HUES64 (cell line): ENCODE measurements around the gene ZBED4.
"Not testable (repeated sequence)": the region's sequence is repeated elsewhere in the genome, so short reads cannot be mapped to it uniquely, and the experiment has no call there.

ENCODE experiments used
- H3K27ac ChIP-seq: 2 replicates; pipeline ENCODE4 v1.7.0; 2013; ENCODE audit warnings: low read depth, low read length, inconsistent platforms
- H3K27me3 ChIP-seq: 2 replicates; pipeline ENCODE4 v1.6.1; 2013; ENCODE audit warnings: mild to moderate bottlenecking, low read length; ENCODE audit not compliant: insufficient read depth
- H3K36me3 ChIP-seq: 2 replicates; pipeline ENCODE4 v1.6.1; 2013; ENCODE audit warnings: mild to moderate bottlenecking, low read length; ENCODE audit not compliant: insufficient read depth
- H3K4me1 ChIP-seq: 2 replicates; pipeline ENCODE4 v1.6.1; 2013; ENCODE audit warnings: mild to moderate bottlenecking, low read length, moderate library complexity; ENCODE audit not compliant: insufficient read depth
- H3K4me3 ChIP-seq: 2 replicates; pipeline ENCODE4 v1.5.1; 2013; ENCODE audit warnings: mild to moderate bottlenecking, low read length, moderate library complexity
- H3K9ac ChIP-seq: 2 replicates; pipeline ENCODE4 v1.6.1; 2013; ENCODE audit warnings: mild to moderate bottlenecking, low read depth, low read length
- H3K9me3 ChIP-seq: 2 replicates; pipeline ENCODE4 v1.6.1; 2013; ENCODE audit warnings: low read depth, low read length; ENCODE audit not compliant: insufficient read depth
- WGBS: fragments of 150-250, 120-280 bp; methylation state at CpG from one replicate; pipeline ENCODE4 v1.1.7; 2013; ENCODE audit warnings: missing lambda C conversion rate; 5-methylcytosine and 5-hydroxymethylcytosine counted together

Gene ZBED4

DNA sequence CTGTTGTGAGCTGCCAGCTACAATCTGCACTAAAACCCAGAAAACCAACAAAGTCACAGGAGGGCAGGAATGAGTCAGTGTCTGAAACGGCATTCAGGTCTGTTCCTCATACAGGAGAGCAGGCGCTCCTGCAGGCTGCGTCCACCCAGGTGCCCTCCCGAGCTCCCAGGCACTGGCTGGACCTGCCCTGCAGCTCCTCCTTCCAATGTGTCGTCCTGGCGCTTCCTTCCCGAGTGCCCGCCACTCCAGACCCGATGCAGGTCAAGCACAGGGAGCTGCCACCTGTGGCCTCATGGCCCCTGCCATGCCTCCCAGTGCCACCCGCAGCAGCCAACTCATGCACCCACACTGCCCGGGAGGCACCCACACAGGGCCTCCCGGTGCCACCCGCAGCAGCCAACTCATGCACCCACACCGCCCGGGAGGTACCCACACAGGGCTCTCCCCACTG, 38.0 kb upstream of the ZBED4 start:
- H3K9me3 ChIP-seq, result no peaks in the 10 kb centered on the region
- no peaks in the 10 kb centered on the region for H3K4me1 ChIP-seq
- no peak overlapping the region for H3K4me3 ChIP-seq
- no peaks in the 10 kb centered on the region for H3K27me3 ChIP-seq
- H3K9ac ChIP-seq, result no peak overlapping the region
- H3K36me3 ChIP-seq, result peaks cover 54% of the 10 kb centered on the region
- 95% methylated on average over 15 of the region's 15 CpGs for WGBS
- no peak overlapping the region for H3K27ac ChIP-seq

DNA sequence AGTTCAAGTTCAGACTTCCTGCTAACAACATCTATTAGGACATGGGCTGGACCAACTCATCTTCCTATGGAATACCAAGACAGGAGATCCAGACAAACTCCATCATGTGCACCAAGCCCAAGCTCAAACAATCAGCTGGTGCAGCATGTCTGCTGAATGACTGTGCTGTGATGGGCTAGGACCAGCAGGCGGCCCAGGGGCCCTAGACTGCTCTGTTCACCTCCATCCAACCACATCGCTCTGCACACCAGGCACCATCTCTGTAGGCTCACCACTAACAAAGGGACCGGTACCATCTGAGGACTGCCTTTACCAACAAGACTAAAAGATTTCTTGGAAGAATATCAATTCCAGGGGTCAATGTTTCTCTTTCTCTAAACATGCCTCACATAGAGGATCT, 36.3 kb upstream of the ZBED4 start:
- H3K27ac ChIP-seq, result no peak overlapping the region
- H3K27me3 ChIP-seq, result no peaks in the 10 kb centered on the region
- H3K9me3 ChIP-seq, result no peaks in the 10 kb centered on the region
- peaks cover 71% of the 10 kb centered on the region for H3K36me3 ChIP-seq
- no peaks in the 10 kb centered on the region for H3K4me1 ChIP-seq
- H3K9ac ChIP-seq, result no peak overlapping the region
- H3K4me3 ChIP-seq, result no peak overlapping the region
- WGBS, result 80% methylated on average over 3 of the region's 3 CpGs

DNA sequence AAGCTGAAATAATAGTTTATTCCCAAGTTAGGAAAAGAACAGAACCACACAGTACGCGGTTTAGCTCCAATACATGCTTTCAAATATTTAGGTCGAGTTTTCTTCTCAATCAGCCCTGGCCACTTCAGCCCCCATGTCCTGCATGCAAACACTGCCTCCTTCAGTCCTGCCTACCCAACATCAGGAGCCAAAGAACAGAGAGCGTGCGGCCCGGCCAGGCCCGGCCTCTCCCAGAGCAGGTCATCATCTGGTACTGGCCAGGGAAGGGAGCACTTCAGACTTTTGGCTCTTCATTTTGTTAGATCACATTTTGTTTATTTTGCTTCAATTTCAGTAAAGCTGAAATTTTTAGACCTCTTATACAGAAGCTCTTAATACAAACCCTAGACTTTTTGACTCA, 32.7 kb upstream of the ZBED4 start:
- H3K36me3 ChIP-seq, result peaks cover 84% of the 10 kb centered on the region

DNA sequence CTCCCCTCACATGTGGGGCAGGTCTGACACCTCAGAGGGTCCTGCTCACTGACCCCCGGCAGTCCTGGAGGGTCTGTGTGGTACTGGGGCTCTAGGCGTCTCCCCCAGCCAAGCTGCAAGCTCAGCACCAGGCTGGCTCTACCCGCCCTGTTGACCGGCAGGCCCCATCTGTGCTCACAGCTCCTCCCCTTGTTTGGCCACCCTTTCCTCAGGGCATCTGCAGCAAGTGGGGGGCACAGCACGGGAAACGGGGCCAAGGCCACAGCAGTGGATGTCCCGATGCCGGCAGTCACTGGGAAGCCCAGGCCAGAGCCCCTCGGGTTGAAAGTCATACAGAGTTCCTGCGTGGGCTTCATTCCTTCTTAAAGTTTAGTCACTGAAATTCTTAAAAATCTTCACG, 31.9 kb upstream of the ZBED4 start:
- H3K4me1 ChIP-seq, H3K4me3 ChIP-seq, H3K27ac ChIP-seq, H3K27me3 ChIP-seq, H3K9me3 ChIP-seq: not testable (repeated sequence)
- peak overlapping the region; percentile 24; the same call in 1 of the 2 replicates for H3K9ac ChIP-seq
- H3K36me3 ChIP-seq, result peaks cover 79% of the 10 kb centered on the region
- WGBS, result 93% methylated on average over 11 of the region's 11 CpGs

More for the DNA sequence above, 32.7 kb upstream of the ZBED4 start:
- Histone ChIP-seq H3K27me3 (no peaks in the 10 kb centered on the region), H3K27ac (no peak overlapping the region), H3K9me3 (no peaks in the 10 kb centered on the region), H3K4me3 (no peak overlapping the region), H3K4me1 (peaks cover under 1% of the 10 kb centered on the region; the same call in 1 of the 2 replicates), H3K9ac (no peak overlapping the region)
- 90% methylated on average over 7 of the region's 7 CpGs for WGBS

DNA sequence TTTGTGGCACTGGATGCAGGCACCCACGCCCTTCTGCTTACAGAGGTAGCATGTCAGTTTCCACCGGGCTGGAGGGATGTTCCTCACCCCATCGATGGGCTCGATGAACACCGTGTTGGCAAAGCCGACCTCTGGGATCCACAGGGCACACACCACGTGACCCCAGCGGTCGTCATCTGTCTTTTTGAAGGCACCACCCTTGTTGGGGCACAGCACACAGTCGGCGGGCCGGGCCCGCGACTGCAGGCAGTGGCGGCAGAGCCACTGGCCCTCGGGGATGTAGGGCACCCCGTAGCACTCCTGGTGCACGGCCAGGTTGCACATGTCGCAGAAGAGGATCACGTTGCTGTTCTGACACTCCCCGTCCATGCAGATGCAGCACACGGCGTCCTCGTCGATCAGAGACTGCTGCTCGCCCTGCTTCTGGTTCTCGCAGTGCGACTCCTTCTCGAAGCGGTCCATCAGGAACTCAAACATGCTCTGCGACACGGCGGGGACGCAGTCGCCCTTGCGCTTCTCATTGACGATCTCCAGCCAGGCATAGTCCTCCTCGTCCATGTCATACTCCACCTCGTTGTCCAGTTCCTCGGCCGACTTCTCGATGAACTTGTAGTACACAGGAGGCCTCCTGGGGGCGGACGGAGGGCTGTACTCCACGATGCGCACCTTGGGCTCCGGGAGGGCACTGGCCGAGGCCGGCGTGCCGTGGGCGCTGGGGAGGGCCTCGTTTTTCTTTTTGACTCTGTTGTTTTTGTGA, 30.2 kb upstream of the ZBED4 start:
- no peak overlapping the region for H3K9ac ChIP-seq
- H3K36me3 ChIP-seq, result peaks cover 62% of the 10 kb centered on the region

DNA sequence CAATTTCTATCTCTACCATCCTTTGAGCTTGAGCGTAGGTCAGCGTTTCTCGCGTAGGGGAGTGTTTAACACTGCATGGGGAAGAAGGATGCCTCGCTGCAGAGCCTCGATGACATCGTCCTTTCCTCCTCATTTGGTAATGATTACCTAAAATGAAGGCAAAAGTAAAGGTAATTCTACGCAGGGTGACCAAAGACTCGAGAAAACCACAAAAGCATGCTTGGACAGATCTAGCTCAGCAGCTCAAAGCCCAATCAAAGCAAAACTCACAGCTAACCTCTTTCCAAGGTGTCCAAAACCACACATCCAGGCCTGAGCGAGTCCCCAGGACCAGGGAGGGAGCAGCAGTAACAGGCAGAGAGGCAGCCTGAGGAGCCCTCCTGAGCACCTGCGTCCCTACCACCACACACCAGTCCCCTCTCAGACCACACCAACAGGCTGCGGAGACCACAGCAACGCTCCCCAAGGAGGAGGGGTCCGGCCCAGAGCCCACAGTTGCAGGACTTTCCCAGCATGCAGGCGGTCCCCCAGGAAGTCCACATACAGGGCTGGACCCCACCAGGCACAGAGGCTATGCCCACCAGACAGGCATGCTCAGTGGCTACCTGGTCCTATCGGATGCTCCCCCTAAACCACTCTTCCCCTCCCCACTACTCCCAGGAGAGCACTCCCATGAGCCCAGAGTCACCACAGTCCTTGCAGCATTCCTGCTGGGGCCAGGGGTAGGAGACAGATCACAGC, 29.3 kb upstream of the ZBED4 start:
- WGBS, result 91% methylated on average over 16 of the region's 16 CpGs
- H3K27ac ChIP-seq, result no peak overlapping the region
- no peaks in the 10 kb centered on the region for H3K27me3 ChIP-seq
- H3K36me3 ChIP-seq, result peaks cover 55% of the 10 kb centered on the region
- H3K9ac ChIP-seq, result no peak overlapping the region
- no peak overlapping the region for H3K4me3 ChIP-seq
- H3K4me1 ChIP-seq, result peaks cover 3% of the 10 kb centered on the region; the same call in 1 of the 2 replicates
- H3K9me3 ChIP-seq, result peaks cover 2% of the 10 kb centered on the region; the same call in 1 of the 2 replicates

More for the DNA sequence above, 30.2 kb upstream of the ZBED4 start:
- Histone ChIP-seq H3K27me3 (no peaks in the 10 kb centered on the region), H3K27ac (no peak overlapping the region), H3K4me1 (peaks cover 3% of the 10 kb centered on the region; the same call in 1 of the 2 replicates), H3K4me3 (no peak overlapping the region), H3K9me3 (no peaks in the 10 kb centered on the region)
- 96% methylated on average over 53 of the region's 53 CpGs for WGBS

DNA sequence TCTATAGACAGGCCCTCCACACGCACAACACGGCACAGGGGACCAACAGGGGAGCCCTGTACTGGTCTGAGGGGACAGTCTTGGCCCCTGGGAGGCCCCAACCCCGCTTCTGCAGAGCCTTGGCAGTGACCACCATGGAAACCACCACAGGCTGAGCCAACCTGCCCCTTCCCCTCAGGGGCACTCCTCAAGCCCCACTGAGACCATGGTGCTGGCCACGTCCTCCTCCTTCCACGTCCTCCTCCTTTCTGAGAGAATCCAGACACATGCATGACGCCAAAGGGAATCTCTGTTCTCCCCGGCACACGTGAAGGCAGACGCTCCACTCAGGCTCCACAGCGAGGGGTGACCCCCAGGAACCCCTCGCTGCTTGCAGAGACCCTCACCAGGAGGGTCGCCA, 28.7 kb upstream of the ZBED4 start:
- H3K9ac ChIP-seq, result no peak overlapping the region
- 94% methylated on average over 12 of the region's 12 CpGs for WGBS
- no peak overlapping the region for H3K4me3 ChIP-seq
- peaks cover 8% of the 10 kb centered on the region; the same call in 1 of the 2 replicates for H3K9me3 ChIP-seq
- H3K27ac ChIP-seq, result no peak overlapping the region
- peaks cover 3% of the 10 kb centered on the region; the same call in 1 of the 2 replicates for H3K4me1 ChIP-seq
- H3K27me3 ChIP-seq, result no peaks in the 10 kb centered on the region
- peaks cover 51% of the 10 kb centered on the region for H3K36me3 ChIP-seq

DNA sequence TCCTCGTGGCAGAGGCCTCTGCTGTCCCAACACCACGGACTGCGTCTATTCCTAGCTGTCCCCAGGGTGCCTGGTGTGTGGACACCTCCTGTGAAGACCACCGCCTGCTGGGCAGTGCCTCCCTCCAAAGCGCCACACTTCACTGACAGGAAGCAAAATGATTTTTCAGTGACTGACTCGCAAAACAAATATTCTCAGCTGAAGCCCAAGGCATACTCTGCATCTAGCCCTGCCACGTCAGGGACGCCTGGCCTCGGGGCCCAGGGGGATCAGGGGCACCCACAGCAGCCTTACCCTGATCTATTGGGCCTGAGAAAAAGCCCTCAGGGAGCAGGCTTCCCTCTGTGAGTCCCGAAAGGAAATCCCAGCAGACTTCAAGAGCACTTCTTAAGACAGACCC, 28.2 kb upstream of the ZBED4 start:
- Histone ChIP-seq H3K9ac (no peak overlapping the region), H3K9me3 (peaks cover 10% of the 10 kb centered on the region; the same call in 1 of the 2 replicates), H3K27me3 (no peaks in the 10 kb centered on the region), H3K27ac (no peak overlapping the region), H3K36me3 (peaks cover 46% of the 10 kb centered on the region), H3K4me3 (peak overlapping the region; percentile 86), H3K4me1 (peaks cover 3% of the 10 kb centered on the region; the same call in 1 of the 2 replicates)
- 86% methylated on average over 10 of the region's 10 CpGs for WGBS

DNA sequence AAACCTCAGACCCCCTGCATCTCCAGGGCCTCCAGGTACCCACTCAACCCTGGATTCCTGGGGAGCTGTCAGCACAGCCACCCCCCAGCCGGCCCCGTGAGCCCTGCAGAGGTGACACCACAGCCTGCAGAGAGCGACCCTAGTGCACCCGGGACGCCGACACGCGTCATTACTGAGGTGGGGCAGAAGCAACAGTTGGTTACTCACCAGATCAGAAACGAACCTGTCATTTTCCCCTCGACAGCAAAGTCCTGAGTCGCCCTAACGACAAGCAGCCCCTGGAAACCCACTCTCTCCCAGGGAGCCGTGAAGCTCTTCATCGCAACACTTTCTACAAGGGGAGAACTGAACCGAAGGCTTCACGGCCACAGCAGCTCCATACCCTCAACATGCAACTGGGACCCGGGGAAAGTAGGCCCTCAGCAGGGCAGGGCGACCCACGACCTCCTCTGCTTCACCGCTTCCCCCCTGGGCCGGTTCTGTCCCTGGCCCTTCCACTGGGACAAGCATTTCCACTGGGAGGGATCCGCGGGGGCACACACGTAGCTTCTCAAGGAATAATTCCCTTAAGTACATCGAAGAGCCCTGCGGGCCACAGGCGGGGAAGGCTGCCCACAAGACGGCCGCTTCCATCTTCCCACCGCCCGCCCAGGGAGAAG, 27.6 kb upstream of the ZBED4 start:
- H3K36me3 ChIP-seq, result peaks cover 39% of the 10 kb centered on the region
- WGBS, result 28% methylated on average over 31 of the region's 31 CpGs

DNA sequence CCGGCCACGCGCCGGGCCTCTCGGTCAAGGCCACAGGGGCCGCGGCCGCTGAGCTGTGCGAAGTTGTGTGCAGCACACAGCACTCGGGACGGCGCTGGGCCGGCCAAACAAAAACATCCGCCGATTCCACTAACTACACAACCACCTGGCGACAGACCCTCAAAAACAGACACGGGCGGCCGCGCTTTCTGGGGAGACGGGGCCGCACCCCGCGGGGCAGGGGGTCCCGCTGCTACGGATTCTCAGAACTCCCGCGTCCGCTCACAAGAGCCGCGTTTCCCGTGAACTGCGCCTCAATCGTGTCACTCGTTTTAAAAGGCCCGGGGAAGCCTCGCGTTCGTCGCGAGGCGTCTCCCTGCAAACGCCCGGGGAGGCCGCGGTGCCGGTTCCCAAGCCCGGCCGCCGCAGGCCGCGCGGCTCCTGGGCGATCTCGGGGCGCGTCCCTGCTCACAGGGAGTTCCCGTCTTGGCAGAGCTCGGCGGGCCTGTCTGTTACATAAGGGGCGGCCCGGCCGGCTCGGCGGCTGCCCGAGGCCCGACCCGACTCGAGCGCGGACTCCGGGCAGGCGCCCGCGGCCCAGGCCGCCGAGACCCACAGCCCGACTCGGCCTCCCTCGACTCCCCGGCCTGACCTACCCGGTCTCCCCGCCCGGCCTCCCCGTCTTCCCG, 26.9 kb upstream of the ZBED4 start:
- Histone ChIP-seq H3K4me3 (peak overlapping the region; percentile 86), H3K27ac (no peak overlapping the region), H3K9me3 (peaks cover 16% of the 10 kb centered on the region; the same call in 1 of the 2 replicates), H3K36me3 (peaks cover 33% of the 10 kb centered on the region), H3K27me3 (no peaks in the 10 kb centered on the region), H3K9ac (peak overlapping the region; percentile 84), H3K4me1 (peaks cover 3% of the 10 kb centered on the region; the same call in 1 of the 2 replicates)
- WGBS, result under 1% methylated on average over 86 of the region's 86 CpGs

More for the DNA sequence above, 27.6 kb upstream of the ZBED4 start:
- peak overlapping the region; percentile 84 for H3K9ac ChIP-seq
- H3K4me3 ChIP-seq, result peak overlapping the region; percentile 86
- no peak overlapping the region for H3K27ac ChIP-seq
- H3K9me3 ChIP-seq, result peaks cover 14% of the 10 kb centered on the region; the same call in 1 of the 2 replicates
- peaks cover 3% of the 10 kb centered on the region; the same call in 1 of the 2 replicates for H3K4me1 ChIP-seq
- no peaks in the 10 kb centered on the region for H3K27me3 ChIP-seq
